ENCODE results near the gene NELFB. TPM values are rescaled to one million over a fixed set of nuclear protein-coding genes. Genes with fewer than 3 reads are reported as not detected.
A peak's percentile ranks its signal among the peaks of the same experiment; 100 is the strongest.

Gene NELFB
- total and polyA plus RNA-seq, 9 of the 15 experiments (the other 6 are each of a cell fraction or from before 2014, with no cell fraction given): 0.24 to 84.0 (median 29.7) TPM

- TF ChIP-seq E2F4 (CRISPR knock-in tag; IDR thresholded peaks at IDR 0.05; ENCODE audit: low read depth): no peak
- no peak for TF ChIP-seq ZMIZ1 (IDR thresholded peaks at IDR 0.05; ENCODE audit: low read depth in 2 of 2, low read length in 2 of 2)
- TF ChIP-seq JUND (IDR thresholded peaks at IDR 0.05; ENCODE audit: borderline replicate concordance, low read depth, low read length): 0 out of 2 replicates have a peak, but pooled peaks have one; percentile 30
- no peak; the same call in 2 of the 3 replicates for TF ChIP-seq JUND (tag; IDR thresholded peaks at IDR 0.05; ENCODE audit: borderline replicate concordance, low read depth, low read length)
- TF ChIP-seq ZNF408 (CRISPR knock-in tag; IDR thresholded peaks at IDR 0.05; ENCODE audit: low read depth): no peak
- no peak for TF ChIP-seq KDM2B (CRISPR knock-in tag; IDR thresholded peaks at IDR 0.05)
- no peak for TF ChIP-seq PREB (CRISPR knock-in tag; IDR thresholded peaks at IDR 0.05)
- no peak for TF ChIP-seq NFXL1 (CRISPR knock-in tag; IDR thresholded peaks at IDR 0.05)
- no peak for TF ChIP-seq RBM25 (IDR thresholded peaks at IDR 0.05; ENCODE audit: low read depth, low read length, severe bottlenecking)
- TF ChIP-seq KAT8 (IDR thresholded peaks at IDR 0.05; ENCODE audit: low read depth): no peak
- TF ChIP-seq KDM5B (IDR thresholded peaks at IDR 0.05; ENCODE audit: insufficient replicate concordance, low read depth, low read length): no peak
- TF ChIP-seq RFX1 (IDR thresholded peaks at IDR 0.05): no peak
- no peak for TF ChIP-seq HMG20A (CRISPR knock-in tag; conservative IDR thresholded peaks at IDR 0.05)
- no peak for TF ChIP-seq HMG20B (CRISPR knock-in tag; IDR thresholded peaks at IDR 0.05)
- no peak for TF ChIP-seq PHB (CRISPR knock-in tag; IDR thresholded peaks at IDR 0.05)
- TF ChIP-seq SNAPC5 (CRISPR knock-in tag; IDR thresholded peaks at IDR 0.05): no peak
- no peak for TF ChIP-seq ZNF584 (CRISPR knock-in tag; IDR thresholded peaks at IDR 0.05; ENCODE audit: low read depth)
- no peak for TF ChIP-seq TFE3 (CRISPR knock-in tag; IDR thresholded peaks at IDR 0.05)
- no peak for TF ChIP-seq NUFIP1 (IDR thresholded peaks at IDR 0.05; ENCODE audit: partially characterized antibody)
- TF ChIP-seq SIN3A (IDR thresholded peaks at IDR 0.05; ENCODE audit: borderline replicate concordance in 2 of 2, control insufficient read depth in 1 of 2, low read depth in 2 of 2, low read length in 2 of 2): no peak
These were observed 27.9 kb upstream of the NELFB start, which contains the start of gene RNF224 (continued) for GRCh38 chr9:137227054-137227852.
